Liver (tissue), 9 donors: ENCODE results near the gene SORL1. TPM values are rescaled to one million over a fixed set of nuclear protein-coding genes. Genes with fewer than 3 reads are reported as not detected.

Source experiments
- DNase-seq: peaks from one replicate; pipeline ENCODE4 v3.0.0-alpha.2; 2017; ENCODE audit warnings: low spot score
- H3K27ac ChIP-seq, 2 donors: one replicate each; pipeline ENCODE4 v1.7.0; 2013; ENCODE audit warnings: inconsistent platforms in 2 of 2, low read length in 2 of 2, control low read depth in 1 of 2, low read depth in 1 of 2, mild to moderate bottlenecking in 1 of 2
- H3K27me3 ChIP-seq, 4 donors: one replicate each; pipeline versions ENCODE4 v1.6.1 to v1.7.0; 2013; ENCODE audit warnings: low read length in 3 of 4, inconsistent platforms in 1 of 4, mild to moderate bottlenecking in 1 of 4, moderate library complexity in 1 of 4; ENCODE audit not compliant: control insufficient read depth in 4 of 4, insufficient read depth in 4 of 4
- H3K36me3 ChIP-seq, 4 donors: one replicate each; pipeline versions ENCODE4 v1.6.1 to v1.7.0; 2013; ENCODE audit warnings: low read length in 3 of 4, mild to moderate bottlenecking in 3 of 4, low read depth in 1 of 4, moderate library complexity in 1 of 4; ENCODE audit not compliant: control insufficient read depth in 4 of 4, insufficient read depth in 3 of 4
- H3K4me1 ChIP-seq, 4 donors: one replicate each; pipeline versions ENCODE4 v1.6.1 to v1.7.0; 2013; ENCODE audit warnings: low read length in 3 of 4, mild to moderate bottlenecking in 3 of 4, moderate library complexity in 1 of 4; ENCODE audit not compliant: control insufficient read depth in 4 of 4, insufficient read depth in 4 of 4
- H3K4me3 ChIP-seq, 3 donors: one replicate each; pipeline versions ENCODE4 v1.6.1 to v1.7.0; 2013; ENCODE audit warnings: low read length in 3 of 3, control low read depth in 1 of 3, low read depth in 1 of 3, mild to moderate bottlenecking in 1 of 3
- H3K9ac ChIP-seq, 2 donors: one replicate each; pipeline ENCODE4 v1.7.0; 2013; ENCODE audit warnings: low read length in 2 of 2, mild to moderate bottlenecking in 2 of 2, moderate library complexity in 2 of 2, control low read depth in 1 of 2, low read depth in 1 of 2
- H3K9me3 ChIP-seq, 4 donors: one replicate each; pipeline versions ENCODE4 v1.6.1 to v1.7.0; 2013; ENCODE audit warnings: low read length in 3 of 4; ENCODE audit not compliant: control insufficient read depth in 4 of 4
- ATF3 ChIP-seq: IDR thresholded peaks from 2 replicates; pipeline ENCODE4 v1.6.1; 2016; ENCODE audit warnings: antibody characterized with exemption
- EGR1 ChIP-seq, 2 donors: IDR thresholded peaks; 2 replicates each; pipeline ENCODE4 v1.6.1; 2016 to 2018; ENCODE audit warnings: antibody characterized with exemption in 2 of 2, low read depth in 2 of 2
- FOXA1 ChIP-seq: IDR thresholded peaks from 2 replicates; pipeline ENCODE4 v1.6.1; 2016; ENCODE audit warnings: antibody characterized with exemption
- FOXA2 ChIP-seq: IDR thresholded peaks from 2 replicates; pipeline ENCODE4 v1.6.1; 2016; ENCODE audit warnings: antibody characterized with exemption
- GABPA ChIP-seq, 2 donors: IDR thresholded peaks in 1 of 2; conservative IDR thresholded peaks in 1 of 2; 2 replicates each; pipeline ENCODE4 v1.6.1; 2016; ENCODE audit warnings: antibody characterized with exemption in 2 of 2, mild to moderate bottlenecking in 1 of 2, moderate library complexity in 1 of 2
- HNF4A ChIP-seq, 2 donors: conservative IDR thresholded peaks; 2 replicates each; pipeline ENCODE4 v1.6.1; 2016; ENCODE audit warnings: antibody characterized with exemption in 2 of 2, mild to moderate bottlenecking in 2 of 2
- HNF4G ChIP-seq: IDR thresholded peaks from 2 replicates; pipeline ENCODE4 v1.6.1; 2016; ENCODE audit warnings: antibody characterized with exemption
- MAX ChIP-seq: IDR thresholded peaks from 2 replicates; pipeline ENCODE4 v1.6.1; 2016; ENCODE audit warnings: antibody characterized with exemption
- NR2F2 ChIP-seq: IDR thresholded peaks from 2 replicates; pipeline ENCODE4 v1.6.1; 2016; ENCODE audit warnings: antibody characterized with exemption
- RAD21 ChIP-seq, 2 donors: IDR thresholded peaks; 2 replicates each; pipeline ENCODE4 v1.6.1; 2016; ENCODE audit warnings: antibody characterized with exemption in 2 of 2, mild to moderate bottlenecking in 2 of 2
- REST ChIP-seq: IDR thresholded peaks from 2 replicates; pipeline ENCODE4 v1.6.1; 2016; ENCODE audit warnings: antibody characterized with exemption, mild to moderate bottlenecking
- RXRA ChIP-seq, 2 donors: IDR thresholded peaks; 2 replicates each; pipeline ENCODE4 v1.6.1; 2017 to 2018; ENCODE audit warnings: antibody characterized with exemption in 2 of 2, mild to moderate bottlenecking in 1 of 2
- SP1 ChIP-seq: IDR thresholded peaks from 2 replicates; pipeline ENCODE4 v1.6.1; 2018; ENCODE audit warnings: antibody characterized with exemption, mild to moderate bottlenecking
- TAF1 ChIP-seq: conservative IDR thresholded peaks from 2 replicates; pipeline ENCODE4 v1.6.1; 2016; ENCODE audit warnings: antibody characterized with exemption, mild to moderate bottlenecking
- YY1 ChIP-seq: IDR thresholded peaks from 2 replicates; pipeline ENCODE4 v1.6.1; 2016; ENCODE audit warnings: antibody characterized with exemption, mild to moderate bottlenecking
- ZBTB33 ChIP-seq: IDR thresholded peaks from 2 replicates; pipeline ENCODE4 v1.6.1; 2016; ENCODE audit warnings: antibody characterized with exemption
- WGBS: extraction: QIAGEN DNeasy Blood & Tissue Kit; methylation state at CpG from one replicate; pipeline ENCODE4 v1.1.7; 2013; 5-methylcytosine and 5-hydroxymethylcytosine counted together
- polyA plus RNA-seq, 2 donors: library from polyadenylated mRNA; stranded (reverse) in 1 of 2; unstranded in 1 of 2; fragments of 200-250 nt in 1 of 2; fragments of >200 nt in 1 of 2; fragmentation: Nextera tagmentation in 1 of 2; extraction: Ambion mirVana in 1 of 2; gene quantifications; one replicate each; pipeline versions ENCODE4 v1.2.1 to v1.2.3, GENCODE V29; 2013 to 2015
- total RNA-seq, 2 donors: library from RNA; depleted of rRNA; stranded (reverse); fragments of >200 nt; gene quantifications; one replicate each; pipeline ENCODE4 v1.2.3, GENCODE V29; 2014
- donor health status: healthy.
- donor health status: healthy.
- donor health status: healthy.
- donor health status: healthy.
- donor health status: healthy.

The SORL1 gene
- total and polyA plus RNA-seq, 4 donors: 14.6 to 124 (median 25.4) TPM

GRCh38 chr11:121681550-121682268 lies 229.6 kb downstream of the SORL1 start:
- Histone ChIP-seq H3K36me3 (no peaks in the 10 kb centered on the region), H3K27ac (no peak overlapping the region), H3K9me3 (no peaks in the 10 kb centered on the region), H3K4me3 (no peak overlapping the region), H3K4me1 (no peaks in the 10 kb centered on the region), H3K27me3 (peaks cover 0 to 3% (median 0%) of the 10 kb centered on the region in 4 donors), H3K9ac (no peak overlapping the region)
- TF ChIP-seq RAD21 (IDR thresholded peaks at IDR 0.05): no peak
- TF ChIP-seq HNF4A (conservative IDR thresholded peaks at IDR 0.05): no peak
- TF ChIP-seq REST: no peak
- no peak for TF ChIP-seq ATF3
- TF ChIP-seq HNF4G: no peak
- no peak for TF ChIP-seq SP1
- TF ChIP-seq YY1: no peak
- TF ChIP-seq NR2F2: no peak
- no peak for TF ChIP-seq RXRA (IDR thresholded peaks at IDR 0.05)
- TF ChIP-seq GABPA (IDR thresholded peaks at IDR 0.05 in 1 of 2, conservative IDR thresholded peaks at IDR 0.05 in 1 of 2): no peak
- TF ChIP-seq TAF1: no peak
- no peak for TF ChIP-seq ZBTB33
- no peak for TF ChIP-seq EGR1 (IDR thresholded peaks at IDR 0.05; ENCODE audit: low read depth in 2 of 2)
- TF ChIP-seq FOXA1: no peak
- no peak for TF ChIP-seq FOXA2
- no peak for TF ChIP-seq MAX
- DNase-seq: no peak
- 78% methylated on average over 1 of the region's 1 CpG for WGBS

Other genes with a start within 250 kb of the SORL1 start
- 100 to 1,000 TPM; 208 to 282 TPM for gene SC5D, start 159.5 kb upstream of the SORL1 start, total RNA-seq
- gene SC5D, start 159.5 kb upstream of the SORL1 start, polyA plus RNA-seq: 10 to 100 TPM; 80.1 to 97.1 TPM